Esophagus muscularis mucosa (tissue), 4 donors: ENCODE data around the gene SOAT2. TPM values are rescaled to one million over a fixed set of nuclear protein-coding genes. Genes with fewer than 3 reads are reported as not detected.

Source experiments
- DNase-seq: peaks from one replicate; pipeline ENCODE4 v3.0.0-alpha.2; 2017; ENCODE audit errors: extremely low spot score
- H3K27ac ChIP-seq, 4 donors: fragments of 200-600 bp; sonication (generic); replicated peaks in 1 of 4; 1 replicate in 3 of 4; 2 replicates in 1 of 4; pipeline ENCODE4 v1.5.1; 2016 to 2019; ENCODE audit warnings: mild to moderate bottlenecking in 1 of 4
- H3K27me3 ChIP-seq, 4 donors: fragments of 200-600 bp; sonication (generic); one replicate each; pipeline versions ENCODE4 v1.5.1 to v1.6.0; 2016 to 2019
- H3K36me3 ChIP-seq, 4 donors: fragments of 200-600 bp; sonication (generic); one replicate each; pipeline ENCODE4 v1.5.1; 2016 to 2019
- H3K4me1 ChIP-seq, 4 donors: fragments of 200-600 bp; sonication (generic); one replicate each; pipeline ENCODE4 v1.5.1; 2016 to 2019
- H3K4me3 ChIP-seq, 4 donors: fragments of 200-600 bp; sonication (generic); 1 replicate in 2 of 4; 2 replicates in 2 of 4; pipeline ENCODE4 v1.5.1; 2016 to 2019; ENCODE audit warnings: mild to moderate bottlenecking in 4 of 4, moderate library complexity in 1 of 4
- H3K9me3 ChIP-seq, 4 donors: fragments of 200-600 bp; sonication (generic); 1 replicate in 3 of 4; 2 replicates in 1 of 4; pipeline ENCODE4 v1.5.1; 2016 to 2019
- EP300 ChIP-seq: sonication (generic); formaldehyde crosslinking; IDR thresholded peaks from one replicate; pipeline ENCODE4 v1.6.1; 2017; ENCODE audit warnings: antibody characterized with exemption
- POLR2A ChIP-seq: fragments of 450-650 bp; IDR thresholded peaks from one replicate; pipeline ENCODE4 v1.6.1; 2017; ENCODE audit warnings: antibody characterized with exemption, moderate library complexity, mild to moderate bottlenecking, low read depth
- POLR2AphosphoS5 ChIP-seq, 2 donors: sonication (generic); formaldehyde crosslinking; IDR thresholded peaks; one replicate each; pipeline ENCODE4 v1.6.1; 2017; ENCODE audit warnings: antibody characterized with exemption in 2 of 2
- WGBS: methylation state at CpG from one replicate; pipeline ENCODE4 v1.1.5; 2018; 5-methylcytosine and 5-hydroxymethylcytosine counted together
- intact Hi-C: fragments of 100-400 bp; cut with DNase I; formaldehyde crosslinking; loops from one replicate; pipeline ENCODE4 v1.15.1; 2023
- total RNA-seq, 4 donors: library from RNA; depleted of rRNA; stranded (reverse); fragments of >200 nt; gene quantifications; one replicate each; pipeline versions ENCODE4 v1.1.0 to v1.2.1, GENCODE V29; 2016
- TF ChIP-seq, protein P1 (sequence below), 3 experiments: fragments of 200-600 bp in 2 of 3; fragments of 450-650 bp in 1 of 3; sonication (generic) in 2 of 3; IDR thresholded peaks; one replicate each; pipeline ENCODE4 v1.5.1; 2017 to 2019; ENCODE audit warnings: antibody characterized with exemption in 3 of 3, mild to moderate bottlenecking in 2 of 3, moderate library complexity in 1 of 3

Gene SOAT2
- total RNA-seq, 4 donors from 2014 or later, result not detected

GRCh38 chr12:53056296-53056695 lies 47.0 kb upstream of the SOAT2 start:
- no peaks in the 10 kb centered on the region for H3K9me3 ChIP-seq
- DNase-seq, result no peak
- peak overlapping the region in 3 of 4 donors; percentile 19 to 99 (median 30) for H3K27ac ChIP-seq
- 71% methylated on average over 5 of the region's 5 CpGs for WGBS
- H3K36me3 ChIP-seq, result peaks cover 19 to 91% (median 66%) of the 10 kb centered on the region in 4 donors
- no peak overlapping the region for H3K4me3 ChIP-seq
- intact Hi-C loops, result no loop called here
- peaks cover 80 to 96% (median 94%) of the 10 kb centered on the region in 4 donors for H3K4me1 ChIP-seq
- TF ChIP-seq POLR2A, result no peak
- TF ChIP-seq, protein P1, sequence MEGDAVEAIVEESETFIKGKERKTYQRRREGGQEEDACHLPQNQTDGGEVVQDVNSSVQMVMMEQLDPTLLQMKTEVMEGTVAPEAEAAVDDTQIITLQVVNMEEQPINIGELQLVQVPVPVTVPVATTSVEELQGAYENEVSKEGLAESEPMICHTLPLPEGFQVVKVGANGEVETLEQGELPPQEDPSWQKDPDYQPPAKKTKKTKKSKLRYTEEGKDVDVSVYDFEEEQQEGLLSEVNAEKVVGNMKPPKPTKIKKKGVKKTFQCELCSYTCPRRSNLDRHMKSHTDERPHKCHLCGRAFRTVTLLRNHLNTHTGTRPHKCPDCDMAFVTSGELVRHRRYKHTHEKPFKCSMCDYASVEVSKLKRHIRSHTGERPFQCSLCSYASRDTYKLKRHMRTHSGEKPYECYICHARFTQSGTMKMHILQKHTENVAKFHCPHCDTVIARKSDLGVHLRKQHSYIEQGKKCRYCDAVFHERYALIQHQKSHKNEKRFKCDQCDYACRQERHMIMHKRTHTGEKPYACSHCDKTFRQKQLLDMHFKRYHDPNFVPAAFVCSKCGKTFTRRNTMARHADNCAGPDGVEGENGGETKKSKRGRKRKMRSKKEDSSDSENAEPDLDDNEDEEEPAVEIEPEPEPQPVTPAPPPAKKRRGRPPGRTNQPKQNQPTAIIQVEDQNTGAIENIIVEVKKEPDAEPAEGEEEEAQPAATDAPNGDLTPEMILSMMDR (IDR thresholded peaks at IDR 0.05), result no peak
- TF ChIP-seq POLR2AphosphoS5 (IDR thresholded peaks at IDR 0.05), result no peak
- no peak for TF ChIP-seq EP300
- no peaks in the 10 kb centered on the region for H3K27me3 ChIP-seq

GRCh38 chr12:53056901-53057300 lies 46.4 kb upstream of the SOAT2 start:
- Histone ChIP-seq H3K36me3 (peaks cover 19 to 93% (median 69%) of the 10 kb centered on the region in 4 donors), H3K27ac (peak overlapping the region in 3 of 4 donors; percentile 3 to 99 (median 30)), H3K9me3 (no peaks in the 10 kb centered on the region), H3K27me3 (no peaks in the 10 kb centered on the region), H3K4me1 (peaks cover 80 to 96% (median 94%) of the 10 kb centered on the region in 4 donors), H3K4me3 (no peak overlapping the region)
- no peak for DNase-seq
- no peak for TF ChIP-seq POLR2A
- no peak for TF ChIP-seq EP300
- TF ChIP-seq, protein P1 (IDR thresholded peaks at IDR 0.05), result no peak
- no peak for TF ChIP-seq POLR2AphosphoS5 (IDR thresholded peaks at IDR 0.05)
- intact Hi-C loops, result no loop called here
- 91% methylated on average over 7 of the region's 7 CpGs for WGBS

DNA sequence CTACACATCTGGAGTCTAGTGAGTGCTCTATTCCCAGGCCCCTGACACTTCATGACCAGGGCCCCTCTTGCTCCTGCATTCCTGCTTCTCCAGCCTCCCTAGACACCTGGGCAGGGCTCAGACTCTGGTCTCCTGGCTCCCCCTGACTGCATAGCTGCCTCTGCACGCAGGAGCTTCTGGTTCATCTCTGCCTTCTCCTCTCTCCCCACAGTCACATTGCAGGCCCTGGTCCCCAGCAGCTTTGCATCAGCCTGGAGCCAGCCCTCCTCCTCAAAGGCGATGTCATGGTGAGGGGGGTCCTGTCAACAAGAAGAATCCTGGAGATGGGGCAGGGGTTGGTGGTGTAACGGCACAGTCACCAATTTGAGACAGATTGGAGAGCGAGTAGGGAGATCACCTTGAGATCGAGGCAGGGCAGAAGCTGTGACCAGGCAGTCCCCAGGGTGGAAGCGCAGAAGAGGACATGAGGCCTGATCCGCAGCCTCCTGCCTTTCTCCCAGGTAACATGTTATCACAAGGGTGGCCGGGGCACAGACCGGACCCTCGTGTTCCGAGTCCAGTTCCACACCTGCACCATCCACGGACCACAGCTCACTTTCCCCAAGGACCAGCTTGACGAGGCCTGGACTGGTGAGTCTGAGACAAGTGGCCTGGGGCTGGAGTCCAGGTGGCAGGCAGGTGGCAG lies 45.3 kb upstream of the SOAT2 start:
- intact Hi-C loops, result no loop called here
- H3K4me1 ChIP-seq, result peaks cover 80 to 96% (median 94%) of the 10 kb centered on the region in 4 donors
- peaks cover 19 to 98% (median 78%) of the 10 kb centered on the region in 4 donors for H3K36me3 ChIP-seq
- TF ChIP-seq POLR2AphosphoS5 (IDR thresholded peaks at IDR 0.05) (peak in 1 of 2 donors; percentile 32), EP300 (no peak)
- H3K4me3 ChIP-seq, result no peak overlapping the region
- H3K27ac ChIP-seq, result peak overlapping the region in 3 of 4 donors; percentile 82 to 95 (median 83)
- no peaks in the 10 kb centered on the region for H3K9me3 ChIP-seq
- DNase-seq, result no peak
- 81% methylated on average over 10 of the region's 13 CpGs for WGBS
- H3K27me3 ChIP-seq, result no peaks in the 10 kb centered on the region

- Histone ChIP-seq H3K4me1 (peaks cover 80 to 96% (median 94%) of the 10 kb centered on the region in 4 donors), H3K4me3 (no peak overlapping the region), H3K27ac (peak overlapping the region in 3 of 4 donors; percentile 82 to 95 (median 83)), H3K9me3 (no peaks in the 10 kb centered on the region), H3K36me3 (peaks cover 19 to 100% (median 86%) of the 10 kb centered on the region in 4 donors), H3K27me3 (no peaks in the 10 kb centered on the region)
- intact Hi-C loops, result no loop called here
- peak in 1 of 2 donors; percentile 46 for TF ChIP-seq POLR2AphosphoS5 (IDR thresholded peaks at IDR 0.05)
- TF ChIP-seq EP300, result no peak
- WGBS, result 70% methylated on average over 20 of the region's 35 CpGs
- no peak for DNase-seq
Observed at GRCh38 chr12:53058674-53059433, 44.4 kb upstream of the SOAT2 start.

DNA sequence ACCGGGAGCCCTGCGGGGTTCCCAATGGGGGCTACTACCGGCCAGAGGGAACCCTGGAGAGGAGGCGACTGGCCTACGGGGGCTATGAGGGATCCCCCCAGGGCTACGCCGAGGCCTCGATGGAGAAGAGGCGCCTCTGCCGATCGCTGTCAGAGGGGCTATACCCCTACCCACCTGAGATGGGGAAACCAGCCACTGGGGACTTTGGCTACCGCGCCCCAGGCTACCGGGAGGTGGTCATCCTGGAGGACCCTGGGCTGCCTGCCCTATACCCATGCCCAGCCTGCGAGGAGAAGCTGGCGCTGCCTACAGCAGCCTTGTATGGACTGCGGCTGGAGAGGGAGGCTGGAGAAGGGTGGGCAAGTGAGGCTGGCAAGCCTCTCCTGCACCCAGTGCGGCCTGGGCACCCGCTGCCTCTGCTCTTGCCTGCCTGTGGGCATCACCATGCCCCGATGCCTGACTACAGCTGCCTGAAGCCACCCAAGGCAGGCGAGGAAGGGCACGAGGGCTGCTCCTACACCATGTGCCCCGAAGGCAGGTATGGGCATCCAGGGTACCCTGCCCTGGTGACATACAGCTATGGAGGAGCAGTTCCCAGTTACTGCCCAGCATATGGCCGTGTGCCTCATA lies 43.7 kb upstream of the SOAT2 start:
- TF ChIP-seq POLR2A, result no peak
- TF ChIP-seq POLR2AphosphoS5 (IDR thresholded peaks at IDR 0.05), result peak in 1 of 2 donors; percentile 39
- Histone ChIP-seq H3K27me3 (no peaks in the 10 kb centered on the region), H3K9me3 (no peaks in the 10 kb centered on the region), H3K4me3 (no peak overlapping the region), H3K4me1 (peaks cover 80 to 96% (median 94%) of the 10 kb centered on the region in 4 donors), H3K27ac (peak overlapping the region; percentile 82 to 95 (median 88)), H3K36me3 (peaks cover 19 to 100% (median 91%) of the 10 kb centered on the region in 4 donors)
- intact Hi-C loops, result no loop called here
- 95% methylated on average over 11 of the region's 24 CpGs for WGBS
- no peak for DNase-seq
